IMR-90 (cell line): ENCODE results near the gene RPS16.

ENCODE experiments used
- BHLHE40 ChIP-seq: fragments of 150-350 bp; IDR thresholded peaks from 2 replicates; pipeline ENCODE4 v1.6.1; 2016; ENCODE audit warnings: mild to moderate bottlenecking, low read depth, low read length
- CEBPB ChIP-seq: IDR thresholded peaks from 2 replicates; pipeline ENCODE4 v1.6.1; 2012; ENCODE audit warnings: low read depth, low read length, improper control_type of control experiment
- POLR2A ChIP-seq: IDR thresholded peaks from 2 replicates; pipeline ENCODE4 v1.6.1; 2012; ENCODE audit warnings: mild to moderate bottlenecking, low read depth, low read length
- TF ChIP-seq, protein P1 (sequence below): conservative IDR thresholded peaks from 2 replicates; pipeline ENCODE4 v1.5.1; 2012; ENCODE audit warnings: mild to moderate bottlenecking, low read depth, low read length, improper control_type of control experiment

DNA sequence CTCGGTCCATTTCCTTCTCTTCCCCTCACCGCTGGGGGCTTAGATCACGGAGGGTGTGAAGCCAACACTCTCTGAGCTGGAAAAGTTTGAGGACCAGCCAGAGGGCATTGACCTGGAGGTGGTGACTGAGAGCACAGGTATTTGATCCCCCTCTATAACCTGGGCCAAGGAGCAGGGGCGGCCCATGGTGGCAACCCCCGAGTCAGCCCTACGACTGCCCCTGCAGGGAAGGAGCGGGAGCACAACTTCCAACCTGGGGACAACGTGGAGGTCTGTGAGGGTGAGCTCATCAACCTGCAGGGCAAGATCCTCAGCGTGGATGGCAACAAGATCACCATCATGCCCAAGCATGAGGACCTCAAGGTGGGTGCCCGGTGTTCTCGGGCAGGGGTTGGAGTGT, 33.3 kb upstream of the RPS16 start:
- TF ChIP-seq POLR2A (no peak), CEBPB (no peak), BHLHE40 (no peak)
- TF ChIP-seq, protein P1, sequence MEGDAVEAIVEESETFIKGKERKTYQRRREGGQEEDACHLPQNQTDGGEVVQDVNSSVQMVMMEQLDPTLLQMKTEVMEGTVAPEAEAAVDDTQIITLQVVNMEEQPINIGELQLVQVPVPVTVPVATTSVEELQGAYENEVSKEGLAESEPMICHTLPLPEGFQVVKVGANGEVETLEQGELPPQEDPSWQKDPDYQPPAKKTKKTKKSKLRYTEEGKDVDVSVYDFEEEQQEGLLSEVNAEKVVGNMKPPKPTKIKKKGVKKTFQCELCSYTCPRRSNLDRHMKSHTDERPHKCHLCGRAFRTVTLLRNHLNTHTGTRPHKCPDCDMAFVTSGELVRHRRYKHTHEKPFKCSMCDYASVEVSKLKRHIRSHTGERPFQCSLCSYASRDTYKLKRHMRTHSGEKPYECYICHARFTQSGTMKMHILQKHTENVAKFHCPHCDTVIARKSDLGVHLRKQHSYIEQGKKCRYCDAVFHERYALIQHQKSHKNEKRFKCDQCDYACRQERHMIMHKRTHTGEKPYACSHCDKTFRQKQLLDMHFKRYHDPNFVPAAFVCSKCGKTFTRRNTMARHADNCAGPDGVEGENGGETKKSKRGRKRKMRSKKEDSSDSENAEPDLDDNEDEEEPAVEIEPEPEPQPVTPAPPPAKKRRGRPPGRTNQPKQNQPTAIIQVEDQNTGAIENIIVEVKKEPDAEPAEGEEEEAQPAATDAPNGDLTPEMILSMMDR: no peak
